ENCODE measurements around the gene RNPEP.
A peak's percentile ranks its signal among the peaks of the same experiment; 100 is the strongest.
"Not testable (repeated sequence)": the region's sequence is repeated elsewhere in the genome, so short reads cannot be mapped to it uniquely, and the experiment has no call there.

RNPEP gene

GRCh38 chr1:202017749-202018467, 35.5 kb downstream of the RNPEP start:
- Mint-ChIP-seq H3K4me1 (peaks cover 40% of the 10 kb centered on the region), H3K27ac (no peak overlapping the region), H3K27me3 (ENCODE audit: low read depth, poor library complexity) (peaks cover 19% of the 10 kb centered on the region), H3K36me3 (ENCODE audit: low read depth) (no peaks in the 10 kb centered on the region), H3K9me3 (no peaks in the 10 kb centered on the region), H3K4me3 (no peak overlapping the region)
- DNase-seq, result peak; percentile 27
- TF ChIP-seq CTCF (IDR thresholded peaks at IDR 0.05), result no peak

GRCh38 chr1:202018468-202019234, 36.2 kb downstream of the RNPEP start:
- H3K27me3 Mint-ChIP-seq (ENCODE audit: low read depth, poor library complexity), result peaks cover 15% of the 10 kb centered on the region
- H3K9me3 Mint-ChIP-seq, result no peaks in the 10 kb centered on the region
- peaks cover 45% of the 10 kb centered on the region for H3K4me1 Mint-ChIP-seq
- H3K36me3 Mint-ChIP-seq (ENCODE audit: low read depth), result no peaks in the 10 kb centered on the region
- peak overlapping the region; percentile 96 for H3K27ac Mint-ChIP-seq
- no peak for TF ChIP-seq CTCF (IDR thresholded peaks at IDR 0.05)
- no peak for DNase-seq
- H3K4me3 Mint-ChIP-seq, result peak overlapping the region; percentile 6

GRCh38 chr1:202019235-202019558, 36.7 kb downstream of the RNPEP start:
- not testable (repeated sequence) for H3K9me3 Mint-ChIP-seq; H3K4me3 Mint-ChIP-seq; DNase-seq; H3K36me3 Mint-ChIP-seq (ENCODE audit: low read depth)
- H3K27ac Mint-ChIP-seq, result peak overlapping the region; percentile 96
- peaks cover 45% of the 10 kb centered on the region for H3K4me1 Mint-ChIP-seq
- peaks cover 15% of the 10 kb centered on the region for H3K27me3 Mint-ChIP-seq (ENCODE audit: low read depth, poor library complexity)

- TF ChIP-seq CTCF (IDR thresholded peaks at IDR 0.05), result no peak
- H3K9me3 Mint-ChIP-seq, result no peaks in the 10 kb centered on the region
- no peak for DNase-seq
- H3K36me3 Mint-ChIP-seq (ENCODE audit: low read depth), result no peaks in the 10 kb centered on the region
- no peak overlapping the region for H3K27ac Mint-ChIP-seq
- H3K4me1 Mint-ChIP-seq, result peaks cover 22% of the 10 kb centered on the region
- no peak overlapping the region for H3K4me3 Mint-ChIP-seq
- H3K27me3 Mint-ChIP-seq (ENCODE audit: low read depth, poor library complexity), result peaks cover 13% of the 10 kb centered on the region
Observed at GRCh38 chr1:202023001-202023433, 40.6 kb downstream of the RNPEP start.

GRCh38 chr1:202029171-202029665, 46.8 kb downstream of the RNPEP start:
- peak overlapping the region; percentile 53 for H3K27ac Mint-ChIP-seq
- H3K9me3 Mint-ChIP-seq, result peaks cover 4% of the 10 kb centered on the region
- peaks cover 15% of the 10 kb centered on the region for H3K27me3 Mint-ChIP-seq (ENCODE audit: low read depth, poor library complexity)
- H3K36me3 Mint-ChIP-seq (ENCODE audit: low read depth), result no peaks in the 10 kb centered on the region
- H3K4me3 Mint-ChIP-seq, result no peak overlapping the region
- peaks cover 11% of the 10 kb centered on the region for H3K4me1 Mint-ChIP-seq
- DNase-seq, result no peak
- TF ChIP-seq CTCF (IDR thresholded peaks at IDR 0.05), result no peak

GRCh38 chr1:202029727-202030126, 47.3 kb downstream of the RNPEP start:
- H3K4me3 Mint-ChIP-seq, result no peak overlapping the region
- no peak for DNase-seq
- H3K36me3 Mint-ChIP-seq (ENCODE audit: low read depth), result no peaks in the 10 kb centered on the region
- H3K4me1 Mint-ChIP-seq, result peaks cover 15% of the 10 kb centered on the region
- peak overlapping the region; percentile 20 for H3K27ac Mint-ChIP-seq
- no peak for TF ChIP-seq CTCF (IDR thresholded peaks at IDR 0.05)
- peaks cover 4% of the 10 kb centered on the region for H3K9me3 Mint-ChIP-seq
- peaks cover 15% of the 10 kb centered on the region for H3K27me3 Mint-ChIP-seq (ENCODE audit: low read depth, poor library complexity)
